Mesodermal cell (in vitro differentiated cells): ENCODE measurements around the gene WNT7A.

Experiments used
- H3K27ac ChIP-seq: 2 replicates; pipeline ENCODE4 v1.7.0; 2013; ENCODE audit warnings: mild to moderate bottlenecking, low read depth, low read length, moderate library complexity; ENCODE audit not compliant: severe bottlenecking
- H3K36me3 ChIP-seq: 2 replicates; pipeline ENCODE4 v1.7.1; 2013; ENCODE audit warnings: mild to moderate bottlenecking, low read length, moderate library complexity; ENCODE audit not compliant: control insufficient read depth, insufficient read depth
- H3K4me1 ChIP-seq: one replicate; pipeline ENCODE4 v1.7.1; 2013; ENCODE audit warnings: mild to moderate bottlenecking, low read length; ENCODE audit not compliant: insufficient read depth, control insufficient read depth, poor library complexity, severe bottlenecking
- H3K4me3 ChIP-seq: 2 replicates; pipeline ENCODE4 v1.7.0; 2013; ENCODE audit warnings: low read length, control low read depth, mild to moderate bottlenecking; ENCODE audit not compliant: insufficient read depth, poor library complexity, severe bottlenecking; ENCODE audit errors: extremely low read depth
- H3K9me3 ChIP-seq: 2 replicates; pipeline ENCODE4 v1.7.1; 2013; ENCODE audit warnings: mild to moderate bottlenecking, low read length, moderate library complexity; ENCODE audit not compliant: control insufficient read depth
- WGBS, 2 experiments: methylation state at CpG; one replicate each; pipeline ENCODE4 v1.1.5; 2013; ENCODE audit warnings: missing lambda C conversion rate in 2 of 2; ENCODE audit not compliant: insufficient coverage in 2 of 2; 5-methylcytosine and 5-hydroxymethylcytosine counted together

WNT7A gene

DNA sequence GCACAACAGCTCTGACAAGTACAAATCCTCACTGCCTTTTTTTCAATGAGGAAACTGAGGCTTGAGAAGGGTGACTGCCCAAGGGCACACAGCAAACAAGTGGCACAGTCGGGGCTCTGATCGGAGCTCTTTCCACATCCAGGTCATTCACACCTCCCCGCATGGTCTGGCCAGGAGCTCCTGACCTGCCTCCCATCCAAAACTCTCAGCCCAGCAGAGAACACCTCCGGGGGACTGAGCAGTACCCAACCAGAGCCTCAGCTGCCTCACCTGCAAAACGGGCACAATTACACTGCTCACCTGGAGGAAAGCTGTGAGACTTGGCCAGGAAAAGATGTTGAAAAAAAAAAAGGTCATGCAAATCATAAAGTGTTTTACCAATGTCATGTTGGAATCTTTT, 36.5 kb downstream of the WNT7A start:
- Histone ChIP-seq H3K4me3 (no peak overlapping the region), H3K27ac (no peak overlapping the region), H3K4me1 (no peaks in the 10 kb centered on the region), H3K9me3 (no peaks in the 10 kb centered on the region), H3K36me3 (no peaks in the 10 kb centered on the region)
- 94 to 100% methylated on average over 3 of the region's 5 CpGs for WGBS, 2 experiments

DNA sequence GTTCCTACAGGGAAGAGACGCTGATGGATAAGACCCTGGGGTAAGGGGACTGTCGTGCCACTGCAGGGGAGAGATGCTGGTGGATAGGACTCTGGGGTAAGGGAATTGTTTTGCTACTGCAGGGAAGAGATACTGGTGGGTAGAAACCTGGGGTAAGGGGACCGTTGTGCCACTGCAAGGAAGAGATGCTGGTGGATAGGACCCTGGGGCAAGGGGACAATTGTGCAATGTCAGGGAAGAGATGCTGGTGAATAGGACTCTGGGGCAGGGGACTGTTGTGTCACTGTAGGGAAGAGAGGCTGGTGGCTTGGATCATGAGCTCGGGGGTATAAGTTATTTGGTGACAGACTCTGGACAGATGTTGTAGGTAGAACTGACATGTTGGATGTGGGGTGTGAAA, 37.6 kb downstream of the WNT7A start:
- Histone ChIP-seq H3K4me3 (no peak overlapping the region), H3K9me3 (no peaks in the 10 kb centered on the region), H3K36me3 (no peaks in the 10 kb centered on the region), H3K27ac (no peak overlapping the region), H3K4me1 (no peaks in the 10 kb centered on the region)
- WGBS, 2 experiments, result 73 to 84% methylated on average over 4 of the region's 4 CpGs

DNA sequence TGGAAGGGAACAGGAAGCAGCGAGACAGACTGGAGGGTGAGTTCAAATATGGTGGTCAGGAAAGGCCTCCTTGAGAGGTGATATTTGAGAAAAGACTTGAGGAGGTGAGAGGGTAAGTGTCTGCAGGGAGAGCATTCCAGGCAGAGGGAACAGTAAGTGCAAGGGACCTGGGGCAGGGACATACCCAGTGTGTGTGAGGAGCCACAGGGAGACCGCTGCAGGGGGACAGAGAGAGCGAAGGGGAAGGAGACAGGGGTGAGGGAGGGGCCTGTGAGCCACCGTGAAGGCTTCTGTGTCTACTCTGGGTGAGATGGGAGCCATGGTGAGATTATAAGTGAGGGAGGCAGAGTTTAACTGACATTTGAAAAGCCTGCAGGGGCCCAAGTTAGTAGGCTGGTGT, 38.0 kb downstream of the WNT7A start:
- Histone ChIP-seq H3K9me3 (no peaks in the 10 kb centered on the region), H3K4me3 (no peak overlapping the region), H3K27ac (no peak overlapping the region), H3K36me3 (no peaks in the 10 kb centered on the region), H3K4me1 (no peaks in the 10 kb centered on the region)
- WGBS, 2 experiments, result 93 to 96% methylated on average over 3 to 4 of the region's 4 CpGs

DNA sequence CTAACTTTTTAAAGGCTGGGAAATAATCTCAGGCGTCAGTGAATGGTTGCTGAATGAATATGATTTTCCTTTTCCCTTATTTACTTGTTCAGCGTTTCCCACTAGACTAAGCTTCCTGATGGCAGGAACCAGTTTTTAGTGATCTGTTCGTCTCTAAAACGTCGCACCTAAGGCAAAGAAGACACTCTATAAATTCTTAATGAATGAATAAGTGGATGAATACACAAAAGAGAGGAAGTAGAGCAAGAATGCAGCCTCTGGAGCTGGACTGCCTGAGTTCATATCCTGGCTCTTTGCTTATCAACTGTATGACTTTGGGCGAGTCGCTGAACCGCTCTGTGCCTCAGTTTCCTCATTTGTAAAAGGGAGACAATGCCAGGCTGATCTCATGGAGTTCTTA, 38.7 kb downstream of the WNT7A start:
- Histone ChIP-seq H3K4me3 (no peak overlapping the region), H3K9me3 (no peaks in the 10 kb centered on the region), H3K36me3 (no peaks in the 10 kb centered on the region), H3K27ac (no peak overlapping the region), H3K4me1 (no peaks in the 10 kb centered on the region)
- WGBS, 2 experiments, result 85 to 97% methylated on average over 4 to 5 of the region's 8 CpGs

DNA sequence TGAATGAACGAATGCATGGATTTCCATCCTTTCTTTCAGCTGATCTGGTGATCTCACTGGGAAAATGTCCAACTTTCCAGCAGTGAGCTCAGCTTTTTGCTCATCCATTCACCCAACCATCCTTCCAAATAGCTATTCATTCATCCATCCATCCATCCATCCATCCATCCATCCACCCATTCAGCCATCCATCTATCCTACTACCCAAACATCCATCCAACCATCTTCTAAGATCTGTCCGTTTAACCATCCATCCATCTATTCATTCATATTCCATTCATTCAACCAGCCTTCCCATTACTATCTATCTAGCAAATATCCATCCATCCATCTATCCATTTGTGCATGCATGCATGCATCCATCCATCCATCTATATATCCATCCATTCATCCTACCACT, 39.4 kb downstream of the WNT7A start:
- no peak overlapping the region for H3K4me3 ChIP-seq
- WGBS, 2 experiments, result 93 to 100% methylated on average over 2 of the region's 2 CpGs
- no peaks in the 10 kb centered on the region for H3K4me1 ChIP-seq
- no peaks in the 10 kb centered on the region for H3K36me3 ChIP-seq
- H3K27ac ChIP-seq, result no peak overlapping the region
- no peaks in the 10 kb centered on the region for H3K9me3 ChIP-seq

DNA sequence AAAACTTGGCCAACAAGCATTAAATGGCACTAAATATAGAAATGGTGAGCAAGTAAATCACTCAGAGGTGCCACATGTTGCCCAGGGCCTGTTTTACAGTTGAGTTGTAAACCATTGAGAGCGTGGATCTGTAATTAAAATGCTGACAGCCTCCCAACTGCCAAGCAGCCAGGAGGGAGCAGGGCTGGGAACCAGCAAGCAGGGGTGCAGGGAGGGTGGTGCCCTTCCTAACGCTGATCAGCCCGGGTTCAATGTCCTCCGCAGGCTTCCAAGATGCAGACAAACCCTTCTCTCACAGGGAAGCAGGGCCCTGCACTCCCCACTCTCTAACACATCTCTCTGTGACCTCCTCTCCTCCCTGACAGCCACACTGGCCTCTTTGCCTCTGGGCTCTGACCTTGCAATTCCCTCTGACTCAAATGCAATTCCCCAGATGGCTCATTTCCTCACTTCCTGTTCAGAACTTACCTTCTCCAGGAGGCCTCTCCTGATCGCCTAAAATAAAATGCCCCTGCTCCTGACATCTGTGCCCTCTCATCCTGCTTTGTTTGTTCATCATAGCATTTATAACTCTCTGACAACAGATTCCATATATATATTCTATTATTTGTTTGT, 40.0 kb downstream of the WNT7A start:
- Histone ChIP-seq H3K9me3 (no peaks in the 10 kb centered on the region), H3K4me3 (no peak overlapping the region), H3K36me3 (no peaks in the 10 kb centered on the region), H3K4me1 (no peaks in the 10 kb centered on the region), H3K27ac (no peak overlapping the region)
- WGBS, 2 experiments, result 74 to 76% methylated on average over 5 of the region's 5 CpGs

DNA sequence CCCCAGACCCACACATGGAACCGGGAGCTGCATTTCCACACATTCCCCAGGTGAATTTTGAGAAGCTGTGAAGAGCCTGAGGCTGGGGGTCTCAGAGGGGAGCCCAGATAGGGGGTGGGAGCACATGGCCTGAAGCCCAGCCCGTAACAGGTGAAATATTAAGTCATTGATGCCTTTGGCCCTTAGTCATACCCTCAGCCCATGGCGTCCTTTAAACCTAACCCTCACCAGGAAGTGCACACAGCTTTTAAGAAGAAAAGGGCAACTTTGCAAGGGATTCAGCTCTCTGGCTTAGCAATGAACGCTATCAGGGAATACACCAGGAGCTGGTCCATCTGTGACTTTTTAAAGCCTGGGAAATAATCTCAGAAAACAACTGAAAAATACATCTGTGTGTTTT, 40.6 kb downstream of the WNT7A start:
- H3K9me3 ChIP-seq, result no peaks in the 10 kb centered on the region
- 71 to 86% methylated on average over 1 to 3 of the region's 4 CpGs for WGBS, 2 experiments

DNA sequence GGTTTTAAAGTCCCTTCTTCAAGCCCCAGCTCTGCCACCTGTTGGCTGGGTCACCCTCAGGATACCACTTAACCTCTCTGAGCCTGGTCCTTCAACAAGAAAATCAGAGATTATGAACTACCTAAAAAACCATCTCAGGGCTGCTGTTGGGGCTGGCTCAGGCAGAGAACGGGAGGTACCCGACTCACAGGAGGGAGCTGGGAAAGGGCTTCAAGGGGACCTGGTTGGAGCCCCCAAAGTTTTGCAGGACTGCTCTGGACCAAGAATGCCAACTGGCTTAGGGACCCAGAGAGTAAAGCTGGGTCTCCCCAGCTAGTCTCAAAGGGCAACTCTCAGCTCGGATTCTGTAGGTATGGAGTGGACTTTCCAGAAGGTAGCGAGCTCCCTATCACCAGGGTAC, 41.5 kb downstream of the WNT7A start:
- Histone ChIP-seq H3K4me1 (no peaks in the 10 kb centered on the region), H3K9me3 (no peaks in the 10 kb centered on the region), H3K27ac (no peak overlapping the region), H3K36me3 (no peaks in the 10 kb centered on the region), H3K4me3 (no peak overlapping the region)
- WGBS, 2 experiments, result 78 to 88% methylated on average over 1 to 3 of the region's 4 CpGs

More for the DNA sequence above, 40.6 kb downstream of the WNT7A start:
- Histone ChIP-seq H3K4me3 (no peak overlapping the region), H3K36me3 (no peaks in the 10 kb centered on the region), H3K27ac (no peak overlapping the region), H3K4me1 (no peaks in the 10 kb centered on the region)

DNA sequence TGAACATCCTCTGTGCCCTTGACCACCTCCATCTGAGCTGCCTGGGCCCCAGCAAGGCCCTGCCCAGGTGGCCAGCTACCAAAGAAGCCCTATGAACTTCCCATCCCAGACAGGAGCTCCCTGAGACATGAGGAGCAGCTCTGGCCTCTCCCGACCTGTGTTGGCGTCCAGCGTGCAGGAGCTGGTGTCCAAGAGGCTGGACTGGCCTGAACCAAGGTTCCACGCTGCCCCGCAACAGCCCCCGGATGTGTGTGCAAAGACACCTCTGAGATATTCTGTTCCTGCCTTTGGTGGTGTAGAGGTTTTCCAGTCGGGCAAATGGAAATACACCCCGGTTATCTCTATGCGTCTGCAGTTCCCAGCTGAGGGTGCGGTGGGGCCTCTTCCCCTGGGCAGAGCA, 42.1 kb downstream of the WNT7A start:
- Histone ChIP-seq H3K9me3 (no peaks in the 10 kb centered on the region), H3K4me3 (no peak overlapping the region), H3K27ac (no peak overlapping the region), H3K4me1 (no peaks in the 10 kb centered on the region), H3K36me3 (no peaks in the 10 kb centered on the region)
- 93 to 96% methylated on average over 7 to 10 of the region's 10 CpGs for WGBS, 2 experiments

DNA sequence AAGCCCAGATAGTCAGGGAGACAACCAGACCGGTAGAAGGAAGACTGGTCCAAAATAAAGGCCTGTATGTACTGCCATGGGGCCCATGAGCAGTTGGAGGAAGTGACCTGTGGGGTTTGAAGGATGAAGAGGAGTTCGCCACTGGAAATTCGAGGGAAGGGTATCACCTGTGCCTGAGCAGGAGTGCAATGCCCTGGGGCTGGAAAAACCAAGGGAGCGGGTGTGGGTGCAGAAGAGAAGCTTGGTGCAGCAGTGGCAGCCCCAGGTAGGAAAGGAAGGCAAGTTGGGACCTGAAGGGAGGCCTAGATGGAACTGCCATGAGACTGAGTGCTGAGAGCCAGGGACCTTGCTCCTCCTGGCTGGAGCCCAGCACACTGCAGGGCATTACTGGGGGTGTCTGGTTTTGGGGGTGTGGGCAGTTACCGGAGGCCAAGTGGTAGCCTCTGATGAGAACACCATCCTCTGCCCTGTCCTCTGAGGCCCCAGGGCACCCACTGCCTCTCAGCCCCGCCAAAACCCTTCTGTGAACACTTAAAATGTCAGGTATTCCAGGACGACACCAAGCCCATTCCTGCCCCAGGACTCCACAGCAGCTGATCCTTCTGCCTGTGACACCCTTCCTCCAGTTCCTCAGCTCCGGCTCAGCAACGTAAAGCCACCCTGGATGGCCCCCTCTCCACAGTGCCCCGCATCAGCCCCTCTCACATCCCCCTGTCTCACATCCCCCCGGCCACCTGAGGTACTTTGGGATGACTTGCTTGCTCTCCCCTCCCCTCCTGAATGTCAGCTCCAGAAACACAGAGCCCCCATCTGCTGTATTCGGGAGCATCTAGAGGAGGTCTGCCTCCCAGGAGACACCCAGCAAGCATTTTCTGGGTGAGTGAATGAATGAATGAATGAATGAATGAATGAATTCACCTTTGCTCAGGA, 42.9 kb downstream of the WNT7A start:
- H3K4me3 ChIP-seq, result no peak overlapping the region
- no peaks in the 10 kb centered on the region for H3K9me3 ChIP-seq
- WGBS, 2 experiments, result 81 to 91% methylated on average over 6 to 11 of the region's 12 CpGs
- H3K36me3 ChIP-seq, result no peaks in the 10 kb centered on the region
- H3K4me1 ChIP-seq, result no peaks in the 10 kb centered on the region
- no peak overlapping the region for H3K27ac ChIP-seq

DNA sequence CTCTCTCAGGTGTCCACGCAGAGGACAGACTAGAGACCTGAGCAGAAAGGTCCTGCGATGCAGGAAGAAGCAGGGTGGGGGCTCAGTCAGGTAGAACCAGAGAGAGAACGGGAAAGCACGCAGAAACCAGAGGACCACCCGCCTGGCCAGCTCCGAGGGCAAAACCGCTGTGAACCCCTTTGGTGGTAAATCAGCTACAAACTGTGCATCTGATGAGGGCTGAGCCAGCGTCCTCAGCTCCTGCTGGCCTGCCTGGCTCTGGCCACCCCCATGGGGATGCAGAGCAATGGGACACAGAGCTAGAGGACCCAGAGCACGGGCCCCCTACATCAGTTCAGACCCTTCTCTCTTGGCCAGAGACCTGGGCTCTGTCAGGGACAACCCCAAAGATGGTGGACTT, 44.6 kb downstream of the WNT7A start:
- WGBS, 2 experiments, result 86 to 95% methylated on average over 9 of the region's 9 CpGs
- Histone ChIP-seq H3K9me3 (no peaks in the 10 kb centered on the region), H3K4me1 (no peaks in the 10 kb centered on the region), H3K36me3 (no peaks in the 10 kb centered on the region), H3K4me3 (no peak overlapping the region), H3K27ac (no peak overlapping the region)
